Loucy (cell line): Measurements from ENCODE around the gene PDE10A.

Experiments used
- H2AFZ ChIP-seq: fragments of 200-600 bp; sonication (generic); 2 replicates; pipeline ENCODE4 v1.6.0; 2016; ENCODE audit warnings: antibody characterized with exemption, mild to moderate bottlenecking, low read length, moderate library complexity
- H3F3A ChIP-seq: fragments of 200-600 bp; 2 replicates; pipeline ENCODE4 v1.6.0; 2016; ENCODE audit warnings: antibody characterized with exemption, low read depth, mild to moderate bottlenecking
- H3K27me3 ChIP-seq: fragments of 200-600 bp; sonication (generic); 2 replicates; pipeline ENCODE4 v1.6.1; 2014; ENCODE audit warnings: low read length, mild to moderate bottlenecking; ENCODE audit not compliant: insufficient read depth, poor library complexity, severe bottlenecking
- H3K36me3 ChIP-seq: fragments of 200-600 bp; sonication (generic); 2 replicates; pipeline ENCODE4 v1.6.1; 2016; ENCODE audit warnings: low read length; ENCODE audit not compliant: insufficient read depth
- H3K4me1 ChIP-seq: fragments of 200-600 bp; sonication (generic); 2 replicates; pipeline ENCODE4 v1.5.1; 2014; ENCODE audit warnings: low read length, mild to moderate bottlenecking; ENCODE audit not compliant: insufficient read depth, poor library complexity, severe bottlenecking
- H3K4me2 ChIP-seq: fragments of 200-600 bp; sonication (generic); 2 replicates; pipeline ENCODE4 v1.6.0; 2014; ENCODE audit warnings: antibody characterized with exemption, low read length, low read depth, mild to moderate bottlenecking; ENCODE audit not compliant: poor library complexity, severe bottlenecking
- H3K4me3 ChIP-seq: fragments of 200-600 bp; sonication (generic); 2 replicates; pipeline ENCODE4 v1.5.1; 2014; ENCODE audit warnings: low read length, mild to moderate bottlenecking, mixed read lengths; ENCODE audit not compliant: poor library complexity, severe bottlenecking
- H3K79me2 ChIP-seq: fragments of 200-600 bp; sonication (generic); 2 replicates; pipeline ENCODE4 v1.6.1; 2014; ENCODE audit warnings: low read length; ENCODE audit not compliant: insufficient read depth
- H3K9ac ChIP-seq: fragments of 200-600 bp; sonication (generic); 2 replicates; pipeline ENCODE4 v1.6.0; 2014; ENCODE audit warnings: mild to moderate bottlenecking, low read depth, low read length, moderate library complexity; ENCODE audit not compliant: poor library complexity, severe bottlenecking
- H3K9me2 ChIP-seq: fragments of 200-600 bp; sonication (generic); replicated peaks from 2 replicates; pipeline ENCODE4 v1.6.1; 2016; ENCODE audit warnings: low read depth, low read length, mixed read lengths
- H3K9me3 ChIP-seq: fragments of 200-600 bp; sonication (generic); 2 replicates; pipeline ENCODE4 v1.6.1; 2014; ENCODE audit warnings: mild to moderate bottlenecking, antibody characterized with exemption, low read length, low read depth; ENCODE audit not compliant: insufficient read depth
- H4K20me1 ChIP-seq: fragments of 200-600 bp; sonication (generic); 2 replicates; pipeline ENCODE4 v1.6.0; 2014; ENCODE audit warnings: antibody characterized with exemption, low read length, mild to moderate bottlenecking; ENCODE audit not compliant: insufficient read depth, poor library complexity, severe bottlenecking
- EZH2phosphoT487 ChIP-seq: fragments of 200-600 bp; IDR thresholded peaks from 2 replicates; pipeline ENCODE4 v1.6.1; 2018; ENCODE audit warnings: antibody characterized with exemption, mild to moderate bottlenecking, moderate library complexity, borderline replicate concordance
- TF ChIP-seq, protein P1 (sequence below): fragments of 200-600 bp; sonication (generic); conservative IDR thresholded peaks from 2 replicates; pipeline ENCODE4 v1.5.1; 2014; ENCODE audit warnings: mild to moderate bottlenecking, antibody characterized with exemption, low read length

Gene PDE10A

DNA sequence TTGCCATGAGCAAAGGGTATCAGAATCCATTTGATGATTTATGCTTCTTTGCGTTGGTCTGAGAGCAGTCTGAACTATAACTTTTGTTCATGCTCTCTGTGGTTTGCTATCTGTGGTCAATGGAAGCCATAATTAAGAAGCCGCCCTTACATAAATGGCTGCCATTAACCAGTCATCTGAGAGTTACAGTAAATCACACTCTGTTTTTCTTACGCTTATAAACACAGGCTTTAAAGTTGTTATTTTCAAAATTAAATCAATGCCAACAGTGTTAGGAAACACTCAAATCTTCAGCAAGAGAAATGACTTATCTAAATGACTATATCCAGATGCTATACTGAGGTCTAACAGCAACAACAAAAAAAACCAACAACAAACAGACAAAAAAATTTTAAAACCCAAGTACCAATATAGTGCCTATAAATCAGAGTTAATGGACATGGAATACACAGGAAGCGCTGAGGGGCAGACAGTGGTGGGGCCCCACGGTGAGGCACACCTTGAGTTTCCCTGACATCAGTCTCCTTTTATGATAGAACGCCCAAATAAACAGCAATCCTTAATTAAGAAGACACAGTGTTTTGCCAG, 245.7 kb downstream of the PDE10A start:
- Histone ChIP-seq H3K4me3 (no peak overlapping the region), H3K9ac (no peak overlapping the region), H3K4me2 (no peak overlapping the region), H3K4me1 (no peaks in the 10 kb centered on the region), H3K9me3 (no peaks in the 10 kb centered on the region), H4K20me1 (no peaks in the 10 kb centered on the region), H2AFZ (no peak overlapping the region), H3K27me3 (no peaks in the 10 kb centered on the region), H3K79me2 (no peaks in the 10 kb centered on the region), H3F3A (no peaks in the 10 kb centered on the region), H3K36me3 (no peaks in the 10 kb centered on the region), H3K9me2 (no peaks in the 10 kb centered on the region)
- TF ChIP-seq EZH2phosphoT487, result no peak
- TF ChIP-seq, protein P1, sequence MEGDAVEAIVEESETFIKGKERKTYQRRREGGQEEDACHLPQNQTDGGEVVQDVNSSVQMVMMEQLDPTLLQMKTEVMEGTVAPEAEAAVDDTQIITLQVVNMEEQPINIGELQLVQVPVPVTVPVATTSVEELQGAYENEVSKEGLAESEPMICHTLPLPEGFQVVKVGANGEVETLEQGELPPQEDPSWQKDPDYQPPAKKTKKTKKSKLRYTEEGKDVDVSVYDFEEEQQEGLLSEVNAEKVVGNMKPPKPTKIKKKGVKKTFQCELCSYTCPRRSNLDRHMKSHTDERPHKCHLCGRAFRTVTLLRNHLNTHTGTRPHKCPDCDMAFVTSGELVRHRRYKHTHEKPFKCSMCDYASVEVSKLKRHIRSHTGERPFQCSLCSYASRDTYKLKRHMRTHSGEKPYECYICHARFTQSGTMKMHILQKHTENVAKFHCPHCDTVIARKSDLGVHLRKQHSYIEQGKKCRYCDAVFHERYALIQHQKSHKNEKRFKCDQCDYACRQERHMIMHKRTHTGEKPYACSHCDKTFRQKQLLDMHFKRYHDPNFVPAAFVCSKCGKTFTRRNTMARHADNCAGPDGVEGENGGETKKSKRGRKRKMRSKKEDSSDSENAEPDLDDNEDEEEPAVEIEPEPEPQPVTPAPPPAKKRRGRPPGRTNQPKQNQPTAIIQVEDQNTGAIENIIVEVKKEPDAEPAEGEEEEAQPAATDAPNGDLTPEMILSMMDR, result no peak

DNA sequence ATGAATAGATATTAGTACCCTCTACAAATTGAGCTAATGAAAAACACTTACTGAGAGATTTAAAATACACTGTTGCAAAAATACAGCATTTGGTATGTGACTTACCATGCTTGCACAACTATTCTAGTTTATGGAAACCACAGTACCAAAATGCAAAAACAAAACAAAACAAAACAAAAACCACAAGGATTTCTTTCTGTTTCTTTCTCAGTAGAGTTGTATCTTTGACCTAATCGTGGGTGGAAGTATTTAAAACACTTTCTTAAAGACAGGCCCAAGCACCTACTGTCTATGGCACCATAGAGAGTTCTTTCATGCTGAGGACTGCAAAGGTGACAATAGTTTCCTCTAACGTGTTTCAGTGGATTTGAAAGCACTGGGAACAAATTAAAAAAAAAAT, 258.3 kb downstream of the PDE10A start:
- Histone ChIP-seq H3K4me1 (no peaks in the 10 kb centered on the region), H3K9me2 (no peaks in the 10 kb centered on the region), H3K27me3 (no peaks in the 10 kb centered on the region), H2AFZ (no peak overlapping the region), H4K20me1 (no peaks in the 10 kb centered on the region), H3K79me2 (no peaks in the 10 kb centered on the region), H3K9me3 (no peaks in the 10 kb centered on the region), H3K4me2 (no peak overlapping the region), H3K36me3 (no peaks in the 10 kb centered on the region), H3F3A (no peaks in the 10 kb centered on the region), H3K9ac (no peak overlapping the region), H3K4me3 (no peak overlapping the region)
- no peak for TF ChIP-seq EZH2phosphoT487
- TF ChIP-seq, protein P1, result no peak

DNA sequence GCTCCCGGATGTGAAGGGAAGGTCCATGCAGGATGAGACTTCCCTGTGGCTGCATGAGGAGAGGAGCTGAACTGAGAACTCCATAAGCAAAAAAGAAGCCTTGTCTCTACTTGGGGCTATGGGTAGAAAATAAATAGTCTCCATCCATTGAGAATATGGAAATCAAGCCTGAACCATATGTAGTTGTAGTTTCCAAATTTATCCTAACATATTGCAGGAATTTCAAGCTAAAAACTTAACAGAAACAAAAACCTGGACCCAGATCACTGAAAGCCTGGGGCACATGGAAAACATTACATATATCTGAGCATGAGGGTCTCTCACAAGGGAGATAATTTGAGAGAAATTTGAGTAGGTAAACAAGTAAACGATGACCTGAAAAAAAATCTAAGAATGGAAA, 258.7 kb downstream of the PDE10A start:
- Histone ChIP-seq H3K9me3 (no peaks in the 10 kb centered on the region), H3K9ac (no peak overlapping the region), H3K27me3 (no peaks in the 10 kb centered on the region), H3K4me2 (no peak overlapping the region), H3K4me3 (no peak overlapping the region), H3K79me2 (no peaks in the 10 kb centered on the region), H3F3A (no peaks in the 10 kb centered on the region), H3K9me2 (no peaks in the 10 kb centered on the region), H3K36me3 (no peaks in the 10 kb centered on the region), H4K20me1 (no peaks in the 10 kb centered on the region), H3K4me1 (no peaks in the 10 kb centered on the region), H2AFZ (no peak overlapping the region)
- TF ChIP-seq EZH2phosphoT487, result no peak
- TF ChIP-seq, protein P1, result no peak
